Measurements from ENCODE around the gene SNAPC1. TPM values are rescaled to one million over a fixed set of nuclear protein-coding genes. Genes with fewer than 3 reads are reported as not detected.

Gene SNAPC1
- total RNA-seq, 1 experiment from 2014 or later, result 6.8 TPM

DNA sequence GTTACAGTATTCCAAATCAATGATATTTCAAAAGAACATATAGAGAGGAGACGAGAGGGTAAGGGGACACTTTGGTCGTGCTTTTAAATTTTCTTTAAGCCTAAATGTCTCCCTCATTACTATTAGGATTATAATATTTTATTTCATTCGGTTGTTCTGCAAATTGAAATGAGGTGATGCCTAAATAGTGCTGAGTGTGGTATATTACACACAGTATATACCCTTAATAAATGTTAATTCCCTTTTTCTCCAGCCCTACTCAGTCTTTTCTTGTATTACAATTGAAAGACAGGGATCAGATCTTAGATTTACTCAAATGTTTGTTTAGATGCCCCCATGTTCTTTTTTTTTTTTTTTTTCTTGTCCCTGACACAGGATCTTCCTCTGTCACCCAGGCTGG is 7.7 kb downstream of the SNAPC1 start:
- peak overlapping the region in 1 of 3 experiments; percentile 70; a peak in 1 of 7 replicates for H3K27ac Mint-ChIP-seq
- no peak for DNase-seq
- Histone ChIP-seq H3K56ac (ENCODE audit: insufficient read length, low read depth, low read length) (no peak overlapping the region), H3K18ac (ENCODE audit: insufficient read length, low read depth, low read length) (no peak overlapping the region), H3K27ac (ENCODE audit: insufficient read length, low read depth, low read length) (no peak overlapping the region), H3K9me3 (ENCODE audit: control insufficient read depth, low read depth, low read length) (no peaks in the 10 kb centered on the region), H3K4me2 (ENCODE audit: insufficient read depth, insufficient read length, low read length) (no peak overlapping the region), H3K14ac (ENCODE audit: insufficient read depth, low read length) (no peak overlapping the region), H3K23me2 (ENCODE audit: insufficient read length, low read depth, low read length, poor library complexity, severe bottlenecking) (no peaks in the 10 kb centered on the region), H3T11ph (ENCODE audit: low read length) (no peak overlapping the region), H4K91ac (ENCODE audit: insufficient read length, low read depth, low read length) (no peak overlapping the region), H2AK5ac (ENCODE audit: insufficient read length, low read length) (no peak overlapping the region), H2BK120ac (ENCODE audit: low read depth, low read length, poor library complexity, severe bottlenecking) (no peak overlapping the region), H3K79me2 (ENCODE audit: insufficient read depth, low read length) (peaks cover 2% of the 10 kb centered on the region; the same call in 1 of the 2 replicates), H3K4ac (ENCODE audit: low read depth, low read length) (no peak overlapping the region), H3K27me3 (ENCODE audit: insufficient read depth, low read length) (no peaks in the 10 kb centered on the region), H2AFZ (ENCODE audit: low read length) (no peak overlapping the region), H3K9ac (ENCODE audit: extremely low read depth, insufficient read length, low read length) (no peak overlapping the region), H3K23ac (ENCODE audit: insufficient read length, low read depth, low read length) (no peak overlapping the region), H3K79me1 (ENCODE audit: insufficient read depth, low read depth, low read length, poor library complexity, severe bottlenecking) (peaks cover 2% of the 10 kb centered on the region), H2BK5ac (ENCODE audit: insufficient read length, low read length) (no peak overlapping the region), H4K5ac (ENCODE audit: insufficient read length, low read depth, low read length) (no peak overlapping the region), H4K8ac (replicated peaks; ENCODE audit: insufficient read length, low read depth, low read length) (no peak overlapping the region), H2BK20ac (ENCODE audit: low read depth, low read length, poor library complexity, severe bottlenecking) (no peak overlapping the region), H2BK12ac (ENCODE audit: insufficient read length, low read depth, low read length) (no peak overlapping the region), H3K4me1 (ENCODE audit: insufficient read depth, low read length) (0 out of 2 replicates have a peak, but pooled peaks cover 2% of the 10 kb centered on the region), H2BK15ac (ENCODE audit: low read depth, low read length) (no peak overlapping the region), H4K20me1 (ENCODE audit: control insufficient read depth, insufficient read depth, insufficient read length) (no peaks in the 10 kb centered on the region)
- peaks cover 13 to 15% of the 10 kb centered on the region in 2 experiments for H3K4me1 Mint-ChIP-seq
- no peaks in the 10 kb centered on the region for H3K27me3 Mint-ChIP-seq (ENCODE audit: low read depth)
- TF ChIP-seq, protein P1, sequence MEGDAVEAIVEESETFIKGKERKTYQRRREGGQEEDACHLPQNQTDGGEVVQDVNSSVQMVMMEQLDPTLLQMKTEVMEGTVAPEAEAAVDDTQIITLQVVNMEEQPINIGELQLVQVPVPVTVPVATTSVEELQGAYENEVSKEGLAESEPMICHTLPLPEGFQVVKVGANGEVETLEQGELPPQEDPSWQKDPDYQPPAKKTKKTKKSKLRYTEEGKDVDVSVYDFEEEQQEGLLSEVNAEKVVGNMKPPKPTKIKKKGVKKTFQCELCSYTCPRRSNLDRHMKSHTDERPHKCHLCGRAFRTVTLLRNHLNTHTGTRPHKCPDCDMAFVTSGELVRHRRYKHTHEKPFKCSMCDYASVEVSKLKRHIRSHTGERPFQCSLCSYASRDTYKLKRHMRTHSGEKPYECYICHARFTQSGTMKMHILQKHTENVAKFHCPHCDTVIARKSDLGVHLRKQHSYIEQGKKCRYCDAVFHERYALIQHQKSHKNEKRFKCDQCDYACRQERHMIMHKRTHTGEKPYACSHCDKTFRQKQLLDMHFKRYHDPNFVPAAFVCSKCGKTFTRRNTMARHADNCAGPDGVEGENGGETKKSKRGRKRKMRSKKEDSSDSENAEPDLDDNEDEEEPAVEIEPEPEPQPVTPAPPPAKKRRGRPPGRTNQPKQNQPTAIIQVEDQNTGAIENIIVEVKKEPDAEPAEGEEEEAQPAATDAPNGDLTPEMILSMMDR (conservative IDR thresholded peaks at IDR 0.05), result no peak
- H3K36me3 Mint-ChIP-seq (ENCODE audit: insufficient read depth in 1 of 3, low read depth in 3 of 3), result peaks cover 31 to 70% (median 68%) of the 10 kb centered on the region in 3 experiments; a peak in 6 of 7 replicates
- H3K9me3 Mint-ChIP-seq, result no peaks in the 10 kb centered on the region
- no peak overlapping the region for H3K4me3 Mint-ChIP-seq
- no CpG with 5 or more reads among the region's 3 CpGs for WGBS (ENCODE audit: extremely low coverage, insufficient read length, low lambda C conversion rate)

Data from H9 (cell line).